Fibroblast of villous mesenchyme (primary cell): ENCODE data around the gene CHRD. TPM values are rescaled to one million over a fixed set of nuclear protein-coding genes. Genes with fewer than 3 reads are reported as not detected.

Source experiments
- DNase-seq: peaks from one replicate; pipeline ENCODE4 v3.0.0-alpha.2; 2010; ENCODE audit warnings: low read depth
- H3K4me3 ChIP-seq: 2 replicates; pipeline ENCODE4 v1.5.1; 2011; ENCODE audit warnings: low read depth, mild to moderate bottlenecking, low read length
- total RNA-seq: library from RNA; depleted of rRNA; stranded (reverse); fragments of >200 nt; gene quantifications from 2 replicates; pipeline ENCODE4 v1.2.3, GENCODE V29; 2012
- TF ChIP-seq, protein P1 (sequence below): IDR thresholded peaks from 2 replicates; pipeline ENCODE4 v1.5.1; 2012; ENCODE audit warnings: low read depth, mild to moderate bottlenecking, low read length; ENCODE audit not compliant: insufficient read depth

CHRD gene
- 1.7 and 3.5 TPM in 2 replicates for total RNA-seq

DNA sequence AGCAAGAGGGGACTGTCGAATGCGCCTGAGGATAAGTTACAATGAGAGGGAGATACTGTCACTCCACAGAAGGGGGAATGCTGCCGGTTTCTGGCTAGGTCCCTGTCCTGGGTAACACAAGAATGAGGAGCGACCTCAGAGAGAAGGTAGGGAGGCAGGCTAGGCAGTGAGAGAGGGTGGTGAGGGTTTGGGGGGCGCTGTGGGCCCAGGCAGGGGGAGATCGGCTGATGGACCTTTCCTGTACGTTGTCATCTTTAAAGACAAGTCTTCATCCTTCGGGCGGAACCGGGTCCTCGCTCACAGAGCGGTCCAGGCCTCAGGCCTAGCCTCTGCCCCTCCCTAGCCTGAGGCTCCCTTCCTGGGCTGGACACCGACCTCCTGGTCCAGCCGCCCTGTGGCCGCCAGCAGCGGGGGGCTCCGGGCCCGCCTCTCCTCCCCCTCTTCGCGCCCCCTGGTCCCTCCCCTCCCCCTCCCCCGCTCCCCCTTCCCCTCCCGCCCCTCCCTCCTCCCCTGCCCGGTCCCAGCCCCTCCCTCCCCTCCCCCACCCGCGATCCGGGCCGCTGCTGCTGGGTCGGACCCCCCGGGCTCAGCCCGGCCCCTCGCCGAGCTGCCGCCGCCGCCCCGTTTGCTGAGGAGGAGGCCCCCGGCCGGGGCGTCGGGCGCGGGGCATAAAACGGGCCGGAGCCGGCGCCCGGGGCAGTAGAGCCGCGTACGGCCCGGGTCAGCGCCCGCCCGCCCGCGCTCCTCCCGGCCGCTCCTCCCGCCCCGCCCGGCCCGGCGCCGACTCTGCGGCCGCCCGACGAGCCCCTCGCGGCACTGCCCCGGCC is at the start of gene CHRD:
Gene CHRD, plus strand, starts transcription at position 697 of the 827 bp plus-strand sequence. CDS start 265 bp downstream, outside the sequence.
- DNase-seq: no peak
- TF ChIP-seq, protein P1, sequence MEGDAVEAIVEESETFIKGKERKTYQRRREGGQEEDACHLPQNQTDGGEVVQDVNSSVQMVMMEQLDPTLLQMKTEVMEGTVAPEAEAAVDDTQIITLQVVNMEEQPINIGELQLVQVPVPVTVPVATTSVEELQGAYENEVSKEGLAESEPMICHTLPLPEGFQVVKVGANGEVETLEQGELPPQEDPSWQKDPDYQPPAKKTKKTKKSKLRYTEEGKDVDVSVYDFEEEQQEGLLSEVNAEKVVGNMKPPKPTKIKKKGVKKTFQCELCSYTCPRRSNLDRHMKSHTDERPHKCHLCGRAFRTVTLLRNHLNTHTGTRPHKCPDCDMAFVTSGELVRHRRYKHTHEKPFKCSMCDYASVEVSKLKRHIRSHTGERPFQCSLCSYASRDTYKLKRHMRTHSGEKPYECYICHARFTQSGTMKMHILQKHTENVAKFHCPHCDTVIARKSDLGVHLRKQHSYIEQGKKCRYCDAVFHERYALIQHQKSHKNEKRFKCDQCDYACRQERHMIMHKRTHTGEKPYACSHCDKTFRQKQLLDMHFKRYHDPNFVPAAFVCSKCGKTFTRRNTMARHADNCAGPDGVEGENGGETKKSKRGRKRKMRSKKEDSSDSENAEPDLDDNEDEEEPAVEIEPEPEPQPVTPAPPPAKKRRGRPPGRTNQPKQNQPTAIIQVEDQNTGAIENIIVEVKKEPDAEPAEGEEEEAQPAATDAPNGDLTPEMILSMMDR: no peak
- H3K4me3 ChIP-seq: peak within 1 kb of the TSS; percentile 33

DNA sequence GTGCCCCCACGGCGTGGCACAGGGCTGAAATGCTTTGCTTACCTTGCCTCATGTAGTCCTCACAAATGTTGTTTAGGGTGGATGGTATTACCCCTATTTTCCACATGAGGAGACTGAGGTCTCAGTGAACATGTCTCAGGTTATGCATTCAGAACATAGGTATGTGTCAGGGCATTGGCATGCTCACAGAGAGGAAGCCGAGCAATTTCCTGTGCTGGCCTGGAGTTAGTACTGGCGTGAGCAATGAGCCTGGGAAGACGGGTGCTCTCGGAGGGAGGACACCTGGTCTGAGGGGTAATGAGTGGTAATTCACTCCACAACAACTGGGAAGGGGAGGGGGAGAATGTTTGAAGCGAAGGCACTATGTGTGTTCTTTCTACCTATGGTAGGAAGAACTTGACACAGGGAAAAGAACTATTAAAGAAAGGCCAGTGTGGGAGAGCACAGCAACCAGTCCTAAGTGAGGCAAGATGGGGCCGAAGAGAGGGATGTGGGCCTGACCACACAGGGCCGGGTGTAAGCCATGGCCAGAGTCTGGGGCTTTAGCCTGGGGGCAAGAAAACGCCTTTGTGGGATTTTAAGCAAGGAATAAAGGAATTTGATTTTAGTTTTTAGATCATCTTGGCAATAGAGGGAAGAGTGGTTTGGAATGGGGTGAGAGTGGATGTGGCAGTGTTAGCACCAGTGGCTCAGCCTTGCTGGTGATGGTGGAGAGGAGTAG is 47.3 kb upstream of the CHRD start:
- TF ChIP-seq, protein P1: no peak
- no peak overlapping the region for H3K4me3 ChIP-seq
- peak; percentile 79 for DNase-seq

DNA sequence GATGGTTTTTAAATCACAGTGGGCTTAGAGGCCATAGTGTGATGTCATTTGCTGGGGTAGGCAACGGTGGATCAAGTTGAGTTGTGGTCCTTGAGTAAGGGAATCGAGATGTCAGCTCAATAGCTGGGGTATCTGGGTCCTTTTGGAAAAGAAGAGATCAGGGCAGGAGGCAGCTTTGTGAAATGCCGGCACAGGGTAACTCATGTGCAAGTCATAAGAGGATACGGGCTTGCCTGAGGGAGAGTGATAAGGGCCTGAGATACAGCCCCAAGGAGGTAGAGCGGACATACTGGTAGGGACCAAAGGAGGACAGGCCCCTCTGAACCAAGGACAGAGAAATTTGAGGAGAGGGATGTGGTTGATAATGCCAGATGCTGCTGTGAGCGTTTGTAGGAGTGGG is 46.7 kb upstream of the CHRD start:
- DNase-seq: no peak
- no peak overlapping the region for H3K4me3 ChIP-seq
- TF ChIP-seq, protein P1: no peak

DNA sequence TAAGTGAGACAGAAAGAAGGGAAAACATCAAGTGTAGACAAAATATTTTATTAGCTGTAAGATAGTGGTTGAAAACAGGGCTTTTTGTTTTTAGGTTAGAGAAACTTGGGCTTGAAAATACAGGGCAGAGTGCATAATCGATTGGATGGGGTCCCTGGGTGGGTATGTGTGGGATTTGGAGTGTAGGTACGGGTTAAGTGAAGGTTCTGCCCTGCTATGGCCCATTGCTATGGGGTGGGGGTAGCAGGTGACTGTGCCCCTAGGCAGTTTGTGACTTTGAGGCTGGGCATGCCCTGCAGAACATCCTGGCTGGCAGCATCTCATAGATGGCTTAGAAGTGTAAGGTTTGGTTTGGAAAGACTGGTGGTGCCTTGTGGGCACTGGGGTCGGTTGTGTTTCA is 46.2 kb upstream of the CHRD start:
- no peak overlapping the region for H3K4me3 ChIP-seq
- DNase-seq: no peak
- TF ChIP-seq, protein P1: no peak

DNA sequence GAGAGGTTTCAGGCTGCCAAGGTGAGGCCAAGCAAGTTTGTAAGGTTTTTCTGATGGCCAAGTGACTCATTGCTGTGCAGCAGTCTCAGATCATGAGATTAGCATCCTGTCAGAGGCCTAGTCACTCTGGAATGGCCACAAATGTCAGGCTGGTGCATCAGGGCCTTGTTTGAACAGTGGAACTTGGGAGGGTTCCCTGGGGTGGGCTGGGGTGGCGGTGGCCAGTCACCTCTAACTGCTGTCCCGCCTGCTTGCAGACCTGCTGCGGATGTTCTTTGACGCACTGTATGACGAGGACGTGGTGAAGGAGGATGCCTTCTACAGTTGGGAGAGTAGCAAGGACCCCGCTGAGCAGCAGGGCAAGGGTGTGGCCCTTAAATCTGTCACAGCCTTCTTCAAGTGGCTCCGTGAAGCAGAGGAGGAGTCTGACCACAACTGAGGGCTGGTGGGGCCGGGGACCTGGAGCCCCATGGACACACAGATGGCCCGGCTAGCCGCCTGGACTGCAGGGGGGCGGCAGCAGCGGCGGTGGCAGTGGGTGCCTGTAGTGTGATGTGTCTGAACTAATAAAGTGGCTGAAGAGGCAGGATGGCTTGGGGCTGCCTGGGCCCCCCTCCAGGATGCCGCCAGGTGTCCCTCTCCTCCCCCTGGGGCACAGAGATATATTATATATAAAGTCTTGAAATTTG is 45.2 kb upstream of the CHRD start:
- TF ChIP-seq, protein P1: no peak
- peak; percentile 55 for DNase-seq
- no peak overlapping the region for H3K4me3 ChIP-seq

DNA sequence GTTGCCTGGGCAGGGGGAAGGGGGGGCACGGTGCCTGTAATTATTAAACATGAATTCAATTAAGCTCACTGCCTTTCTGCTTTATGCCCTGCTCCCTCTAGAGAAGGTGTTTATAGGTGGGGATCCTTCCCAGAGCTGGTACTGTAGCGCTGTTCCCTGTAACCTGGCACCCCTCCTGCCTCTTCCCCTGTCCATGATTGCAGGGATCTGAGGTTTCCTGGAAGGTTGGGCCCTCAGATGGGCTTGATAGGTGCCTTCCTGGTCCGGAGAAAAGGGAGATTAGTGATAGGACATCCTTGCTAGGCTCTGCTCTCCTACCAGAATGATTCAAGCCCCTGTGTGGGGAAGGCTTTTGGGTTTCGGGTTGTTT is 44.6 kb upstream of the CHRD start:
- TF ChIP-seq, protein P1: no peak
- DNase-seq: no peak
- peak overlapping the region; percentile 75 for H3K4me3 ChIP-seq
